IMR-90 (cell line): ENCODE results near the gene RPS6KA2. TPM values are rescaled to one million over a fixed set of nuclear protein-coding genes. Genes with fewer than 3 reads are reported as not detected.

ENCODE experiments used
- ATAC-seq: fragments of 200-7000 bp; cut with Tn5 transposase; 2 replicates; pipeline ENCODE4 v1.9.1; 2020; ENCODE audit warnings: low read depth, mild to moderate bottlenecking, moderate library complexity
- BruUV-seq: library from RNA; stranded (reverse); fragments of 400-500 nt; replicated peaks from 2 replicates; lab custom pipeline; 2021; lab: Mats Ljungman, UMichigan
- CTCF ChIA-PET: fragments of 300-600 bp; formaldehyde crosslinking; extraction: SDS; loops from one replicate; lab custom pipeline; 2021; ENCODE audit warnings: antibody characterized with exemption; lab: Yijun Ruan, JAX
- POLR2A ChIA-PET: fragments of 300-600 bp; sonication (Branson Sonifier 250); formaldehyde crosslinking; loops from one replicate; lab custom pipeline; 2022; ENCODE audit warnings: antibody characterized with exemption; ENCODE audit not compliant: unreplicated experiment; lab: Charles Lee
- DNase-seq: peaks from one replicate; pipeline ENCODE4 v3.0.0; 2013
- H2AFZ ChIP-seq: replicated peaks from 2 replicates; pipeline ENCODE3; 2013; ENCODE audit warnings: low read length, mild to moderate bottlenecking; ENCODE audit not compliant: poor library complexity
- H2AK5ac ChIP-seq: 2 replicates; pipeline ENCODE4 v1.6.1; 2013; ENCODE audit warnings: low read depth, low read length, inconsistent platforms
- H2AK9ac ChIP-seq: replicated peaks from 2 replicates; pipeline ENCODE3; 2013; ENCODE audit warnings: mild to moderate bottlenecking, low read depth, low read length, moderate library complexity; ENCODE audit not compliant: poor library complexity
- H2BK120ac ChIP-seq: 2 replicates; pipeline ENCODE4 v1.6.1; 2013; ENCODE audit warnings: low read depth, low read length, inconsistent platforms
- H2BK15ac ChIP-seq: 3 replicates; pipeline ENCODE4 v1.6.1; 2013; ENCODE audit warnings: low read depth, low read length, inconsistent platforms
- H2BK20ac ChIP-seq: 2 replicates; pipeline ENCODE4 v1.6.1; 2013; ENCODE audit warnings: low read depth, mild to moderate bottlenecking, inconsistent platforms, low read length, moderate library complexity
- H2BK5ac ChIP-seq: 2 replicates; pipeline ENCODE4 v1.6.1; 2013; ENCODE audit warnings: mild to moderate bottlenecking, low read depth, low read length, inconsistent platforms; ENCODE audit not compliant: poor library complexity, severe bottlenecking
- H3K14ac ChIP-seq: replicated peaks from 2 replicates; pipeline ENCODE4 v1.6.1; 2013; ENCODE audit warnings: low read depth, low read length, inconsistent platforms
- H3K18ac ChIP-seq: 2 replicates; pipeline ENCODE4 v1.6.1; 2013; ENCODE audit warnings: low read depth, low read length, control low read depth
- H3K23ac ChIP-seq: 2 replicates; pipeline ENCODE4 v1.6.1; 2013; ENCODE audit warnings: low read depth, low read length, inconsistent platforms
- H3K27ac ChIP-seq: 2 replicates; pipeline ENCODE4 v1.5.1; 2013; ENCODE audit warnings: mild to moderate bottlenecking, control low read depth, low read length; ENCODE audit not compliant: insufficient read depth
- H3K27me3 ChIP-seq: 2 replicates; pipeline ENCODE4 v1.6.1; 2013; ENCODE audit warnings: low read length; ENCODE audit not compliant: control insufficient read depth, insufficient read depth
- H3K36me3 ChIP-seq: 2 replicates; pipeline ENCODE4 v1.6.1; 2013; ENCODE audit warnings: low read length, mixed read lengths; ENCODE audit not compliant: control insufficient read depth, insufficient read depth
- H3K4ac ChIP-seq: 2 replicates; pipeline ENCODE4 v1.6.1; 2013; ENCODE audit warnings: low read depth, low read length, inconsistent platforms
- H3K4me1 ChIP-seq: 2 replicates; pipeline ENCODE4 v1.6.1; 2013; ENCODE audit warnings: low read length, mixed read lengths; ENCODE audit not compliant: control insufficient read depth, insufficient read depth
- H3K4me2 ChIP-seq: 2 replicates; pipeline ENCODE4 v1.6.1; 2013; ENCODE audit warnings: low read depth, mild to moderate bottlenecking, control low read depth, low read length, moderate library complexity
- H3K4me3 ChIP-seq: 2 replicates; pipeline ENCODE4 v1.5.1; 2013; ENCODE audit warnings: low read depth, mild to moderate bottlenecking, control low read depth, low read length, moderate library complexity; ENCODE audit not compliant: insufficient read depth
- H3K56ac ChIP-seq: 2 replicates; pipeline ENCODE4 v1.6.1; 2013; ENCODE audit warnings: low read length, inconsistent platforms; ENCODE audit not compliant: insufficient read depth; ENCODE audit errors: extremely low read depth
- H3K79me1 ChIP-seq, 2 experiments: 2 replicates each; pipeline ENCODE4 v1.6.1; 2013; ENCODE audit warnings: low read length in 2 of 2, inconsistent platforms in 1 of 2, low read depth in 1 of 2
- H3K9ac ChIP-seq: 2 replicates; pipeline ENCODE4 v1.6.1; 2013; ENCODE audit warnings: low read depth, low read length, control low read depth
- H3K9me1 ChIP-seq: 2 replicates; pipeline ENCODE4 v1.6.1; 2013; ENCODE audit warnings: low read length, inconsistent platforms; ENCODE audit not compliant: insufficient read depth
- H3K9me3 ChIP-seq: 2 replicates; pipeline ENCODE4 v1.6.1; 2013; ENCODE audit warnings: low read length; ENCODE audit not compliant: control insufficient read depth, insufficient read depth
- H4K20me1 ChIP-seq: 2 replicates; pipeline ENCODE4 v1.6.1; 2013; ENCODE audit warnings: low read length, inconsistent platforms; ENCODE audit not compliant: insufficient read depth
- H4K5ac ChIP-seq: 2 replicates; pipeline ENCODE4 v1.6.1; 2013; ENCODE audit warnings: mild to moderate bottlenecking, low read depth, low read length, control low read depth
- H4K8ac ChIP-seq, 2 experiments: 2 replicates each; pipeline ENCODE4 v1.6.1; 2013; ENCODE audit warnings: low read depth in 2 of 2, low read length in 2 of 2, control low read depth in 1 of 2, inconsistent platforms in 1 of 2
- H4K91ac ChIP-seq: 2 replicates; pipeline ENCODE4 v1.6.1; 2013; ENCODE audit warnings: low read depth, low read length, inconsistent platforms; ENCODE audit not compliant: insufficient read depth
- BHLHE40 ChIP-seq: fragments of 150-350 bp; IDR thresholded peaks from 2 replicates; pipeline ENCODE4 v1.6.1; 2016; ENCODE audit warnings: mild to moderate bottlenecking, low read depth, low read length
- CEBPB ChIP-seq: IDR thresholded peaks from 2 replicates; pipeline ENCODE4 v1.6.1; 2012; ENCODE audit warnings: low read depth, low read length, improper control_type of control experiment
- CHD1 ChIP-seq: IDR thresholded peaks from 2 replicates; pipeline ENCODE4 v1.6.1; 2012; ENCODE audit warnings: low read depth, low read length, improper control_type of control experiment
- FOS ChIP-seq: fragments of 150-350 bp; IDR thresholded peaks from 2 replicates; pipeline ENCODE4 v1.6.1; 2016; ENCODE audit warnings: low read depth, low read length
- MAFK ChIP-seq: IDR thresholded peaks from 2 replicates; pipeline ENCODE4 v1.6.1; 2012; ENCODE audit warnings: low read depth, low read length, improper control_type of control experiment
- MAZ ChIP-seq: IDR thresholded peaks from 2 replicates; pipeline ENCODE4 v1.6.1; 2012; ENCODE audit warnings: low read depth, mild to moderate bottlenecking, low read length, improper control_type of control experiment, moderate library complexity, borderline replicate concordance
- MXI1 ChIP-seq: IDR thresholded peaks from 2 replicates; pipeline ENCODE4 v1.6.1; 2012; ENCODE audit warnings: low read depth, mild to moderate bottlenecking, low read length, moderate library complexity, borderline replicate concordance
- NFE2L2 ChIP-seq: fragments of 150-350 bp; IDR thresholded peaks from 2 replicates; pipeline ENCODE4 v1.6.1; 2016; ENCODE audit warnings: low read depth, mild to moderate bottlenecking, low read length
- POLR2A ChIP-seq: IDR thresholded peaks from 2 replicates; pipeline ENCODE4 v1.6.1; 2012; ENCODE audit warnings: mild to moderate bottlenecking, low read depth, low read length
- RAD21 ChIP-seq: IDR thresholded peaks from 2 replicates; pipeline ENCODE4 v1.6.1; 2012; ENCODE audit warnings: low read length, improper control_type of control experiment
- RCOR1 ChIP-seq: IDR thresholded peaks from 2 replicates; pipeline ENCODE4 v1.6.1; 2012; ENCODE audit warnings: mild to moderate bottlenecking, low read length, improper control_type of control experiment; ENCODE audit not compliant: insufficient replicate concordance
- RFX5 ChIP-seq: IDR thresholded peaks from 2 replicates; pipeline ENCODE4 v1.8.0; 2012; ENCODE audit warnings: low read depth, mild to moderate bottlenecking, low read length, moderate library complexity
- SMC3 ChIP-seq: fragments of 150-350 bp; IDR thresholded peaks from 2 replicates; pipeline ENCODE4 v1.6.1; 2016; ENCODE audit warnings: low read depth, mild to moderate bottlenecking, antibody characterized with exemption, low read length, moderate library complexity
- whole genome bisulfite sequencing, 2 experiments: methylation state at CpG; one replicate each; pipeline versions ENCODE4 v1.1.5 to v1.1.7; 2013; ENCODE audit warnings: missing lambda C conversion rate in 2 of 2; ENCODE audit not compliant: insufficient read length in 1 of 2; ENCODE audit errors: extremely low coverage in 2 of 2; 5-methylcytosine and 5-hydroxymethylcytosine counted together
- dilution Hi-C: fragments of 300-500 bp; cut with HindIII; formaldehyde crosslinking; loops from one replicate; pipeline ENCODE4 v1.14.3; 2018; ENCODE audit warnings: low sequenced_read_pairs; ENCODE audit not compliant: unreplicated experiment
- in situ Hi-C: fragments of 300-500 bp; cut with MboI; formaldehyde crosslinking; loops from 3 replicates; pipeline ENCODE4 v1.14.3; 2019; ENCODE audit warnings: low sequenced_read_pairs, inconsistent platforms, mixed read lengths
- intact Hi-C: fragments of 100-400 bp; cut with micrococcal nuclease; formaldehyde crosslinking; loops from 2 replicates; pipeline ENCODE4 v1.10.0; 2022
- polyA plus RNA-seq, 3 experiments: library from polyadenylated mRNA; depleted of rRNA; stranded (reverse); fragments of >200 nt; gene quantifications; 2 replicates each; pipeline ENCODE4 v1.2.3, GENCODE V29; 2012; ENCODE audit warnings: low replicate concordance in 1 of 3
- total RNA-seq: library from RNA; depleted of rRNA; stranded (reverse); fragments of >200 nt; gene quantifications from 2 replicates; pipeline ENCODE4 v1.2.3, GENCODE V29; 2012
- TF ChIP-seq, protein P1 (sequence below): fragments of 150-350 bp; IDR thresholded peaks from 2 replicates; pipeline ENCODE4 v1.6.1; 2017; ENCODE audit warnings: mild to moderate bottlenecking, antibody characterized with exemption, low read length, low read depth
- TF ChIP-seq, protein P2 (sequence below): conservative IDR thresholded peaks from 2 replicates; pipeline ENCODE4 v1.5.1; 2012; ENCODE audit warnings: mild to moderate bottlenecking, low read depth, low read length, improper control_type of control experiment
- TF ChIP-seq, protein P3 (sequence below): fragments of 150-350 bp; IDR thresholded peaks from 2 replicates; pipeline ENCODE4 v1.6.1; 2016; ENCODE audit warnings: low read depth, mild to moderate bottlenecking, low read length, moderate library complexity, borderline replicate concordance

RPS6KA2 gene
- total and polyA plus RNA-seq, 2 of the 4 experiments (the other 2 are of a cell fraction), result 26.9 to 31.3 TPM

DNA sequence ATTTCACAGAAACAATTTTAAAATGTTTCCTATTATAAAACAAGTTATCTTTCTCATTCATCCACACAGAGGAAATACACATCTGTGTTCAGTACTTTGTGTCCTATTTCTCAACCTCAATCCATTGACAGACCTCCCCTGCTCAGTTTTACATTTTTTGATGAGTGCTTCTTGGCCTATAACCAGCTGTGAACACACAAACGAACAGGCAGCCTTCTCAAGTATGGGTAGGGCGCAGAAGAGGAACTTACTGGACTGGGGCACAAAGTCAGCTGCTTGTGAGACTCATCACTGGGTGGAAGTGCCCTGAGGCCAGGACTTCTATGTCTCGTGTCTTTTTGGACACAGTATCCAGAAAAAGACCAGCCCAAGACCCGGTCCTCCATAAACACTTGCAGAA lies 2.8 kb downstream of the RPS6KA2 start:
- H4K5ac ChIP-seq, result no peak overlapping the region
- ATAC-seq (no peak), DNase-seq (peak; percentile 69)
- peaks cover 23 to 49% of the 10 kb centered on the region in 2 experiments; a peak in 3 of 4 replicates for H3K79me1 ChIP-seq
- H2BK15ac ChIP-seq, result peak overlapping the region; percentile 3; the same call in 1 of the 3 replicates
- no peak overlapping the region for H3K9ac ChIP-seq
- intact Hi-C loops, result no loop called here
- H3K27ac ChIP-seq, result peak overlapping the region; percentile 55; the same call in 1 of the 2 replicates
- H4K20me1 ChIP-seq, result no peaks in the 10 kb centered on the region; the same call in 1 of the 2 replicates
- 74% methylated on average over 3 of the region's 4 CpGs; no CpG with 5 or more reads in 1 of the 2 experiments for WGBS, 2 experiments
- H3K36me3 ChIP-seq, result no peaks in the 10 kb centered on the region
- H3K4me3 ChIP-seq, result no peak overlapping the region
- no TSS peak for BruUV-seq
- H4K8ac ChIP-seq, result peak overlapping the region in 1 of 2 experiments; percentile 24; a peak in 1 of 4 replicates
- peak overlapping the region; percentile 29; the same call in 1 of the 2 replicates for H2AK5ac ChIP-seq
- dilution Hi-C loops, result no loop called here
- H3K9me1 ChIP-seq, result peaks cover 18% of the 10 kb centered on the region
- H3K23ac ChIP-seq, result no peak overlapping the region
- H3K27me3 ChIP-seq, result no peaks in the 10 kb centered on the region
- TF ChIP-seq NFE2L2 (no peak), CEBPB (no peak), MAZ (no peak), MAFK (no peak), POLR2A (no peak), MXI1 (no peak), RFX5 (no peak), SMC3 (no peak), CHD1 (no peak), FOS (no peak), RAD21 (no peak), RCOR1 (no peak), BHLHE40 (no peak)
- TF ChIP-seq, protein P1, sequence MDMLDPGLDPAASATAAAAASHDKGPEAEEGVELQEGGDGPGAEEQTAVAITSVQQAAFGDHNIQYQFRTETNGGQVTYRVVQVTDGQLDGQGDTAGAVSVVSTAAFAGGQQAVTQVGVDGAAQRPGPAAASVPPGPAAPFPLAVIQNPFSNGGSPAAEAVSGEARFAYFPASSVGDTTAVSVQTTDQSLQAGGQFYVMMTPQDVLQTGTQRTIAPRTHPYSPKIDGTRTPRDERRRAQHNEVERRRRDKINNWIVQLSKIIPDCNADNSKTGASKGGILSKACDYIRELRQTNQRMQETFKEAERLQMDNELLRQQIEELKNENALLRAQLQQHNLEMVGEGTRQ, result no peak
- TF ChIP-seq, protein P2, sequence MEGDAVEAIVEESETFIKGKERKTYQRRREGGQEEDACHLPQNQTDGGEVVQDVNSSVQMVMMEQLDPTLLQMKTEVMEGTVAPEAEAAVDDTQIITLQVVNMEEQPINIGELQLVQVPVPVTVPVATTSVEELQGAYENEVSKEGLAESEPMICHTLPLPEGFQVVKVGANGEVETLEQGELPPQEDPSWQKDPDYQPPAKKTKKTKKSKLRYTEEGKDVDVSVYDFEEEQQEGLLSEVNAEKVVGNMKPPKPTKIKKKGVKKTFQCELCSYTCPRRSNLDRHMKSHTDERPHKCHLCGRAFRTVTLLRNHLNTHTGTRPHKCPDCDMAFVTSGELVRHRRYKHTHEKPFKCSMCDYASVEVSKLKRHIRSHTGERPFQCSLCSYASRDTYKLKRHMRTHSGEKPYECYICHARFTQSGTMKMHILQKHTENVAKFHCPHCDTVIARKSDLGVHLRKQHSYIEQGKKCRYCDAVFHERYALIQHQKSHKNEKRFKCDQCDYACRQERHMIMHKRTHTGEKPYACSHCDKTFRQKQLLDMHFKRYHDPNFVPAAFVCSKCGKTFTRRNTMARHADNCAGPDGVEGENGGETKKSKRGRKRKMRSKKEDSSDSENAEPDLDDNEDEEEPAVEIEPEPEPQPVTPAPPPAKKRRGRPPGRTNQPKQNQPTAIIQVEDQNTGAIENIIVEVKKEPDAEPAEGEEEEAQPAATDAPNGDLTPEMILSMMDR, result no peak
- TF ChIP-seq, protein P3, sequence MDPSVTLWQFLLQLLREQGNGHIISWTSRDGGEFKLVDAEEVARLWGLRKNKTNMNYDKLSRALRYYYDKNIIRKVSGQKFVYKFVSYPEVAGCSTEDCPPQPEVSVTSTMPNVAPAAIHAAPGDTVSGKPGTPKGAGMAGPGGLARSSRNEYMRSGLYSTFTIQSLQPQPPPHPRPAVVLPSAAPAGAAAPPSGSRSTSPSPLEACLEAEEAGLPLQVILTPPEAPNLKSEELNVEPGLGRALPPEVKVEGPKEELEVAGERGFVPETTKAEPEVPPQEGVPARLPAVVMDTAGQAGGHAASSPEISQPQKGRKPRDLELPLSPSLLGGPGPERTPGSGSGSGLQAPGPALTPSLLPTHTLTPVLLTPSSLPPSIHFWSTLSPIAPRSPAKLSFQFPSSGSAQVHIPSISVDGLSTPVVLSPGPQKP, result no peak
- H2BK5ac ChIP-seq, result no peak overlapping the region
- no peak overlapping the region for H2AFZ ChIP-seq
- peak overlapping the region; percentile 27 for H3K4me2 ChIP-seq
- H3K56ac ChIP-seq, result peak overlapping the region; percentile 10; the same call in 1 of the 2 replicates
- peak overlapping the region; percentile 17; the same call in 1 of the 2 replicates for H3K4ac ChIP-seq
- H3K18ac ChIP-seq, result no peak overlapping the region
- H3K9me3 ChIP-seq, result no peaks in the 10 kb centered on the region
- ChIA-PET POLR2A (no interaction called here), CTCF (interaction anchor here (0.6 to 0.7 kb wide), 3 partner anchors 9 to 86 kb away, joined by 3 to 7 read pairs (median 6); no protein-coding TSS in a partner anchor)
- peak overlapping the region; percentile 53 for H2AK9ac ChIP-seq
- in situ Hi-C loops, result no loop called here
- H2BK120ac ChIP-seq, result no peak overlapping the region
- H3K4me1 ChIP-seq, result peaks cover 31% of the 10 kb centered on the region
- H3K14ac ChIP-seq, result peak overlapping the region; percentile 35; the same call in 1 of the 2 replicates
- peak overlapping the region; percentile 28; the same call in 1 of the 2 replicates for H2BK20ac ChIP-seq
- H4K91ac ChIP-seq, result no peak overlapping the region
